ENCODE data around the gene ME2.

GRCh38 chr18:50955253-50955652, 76.3 kb downstream of the ME2 start:
- TF ChIP-seq, protein P1, sequence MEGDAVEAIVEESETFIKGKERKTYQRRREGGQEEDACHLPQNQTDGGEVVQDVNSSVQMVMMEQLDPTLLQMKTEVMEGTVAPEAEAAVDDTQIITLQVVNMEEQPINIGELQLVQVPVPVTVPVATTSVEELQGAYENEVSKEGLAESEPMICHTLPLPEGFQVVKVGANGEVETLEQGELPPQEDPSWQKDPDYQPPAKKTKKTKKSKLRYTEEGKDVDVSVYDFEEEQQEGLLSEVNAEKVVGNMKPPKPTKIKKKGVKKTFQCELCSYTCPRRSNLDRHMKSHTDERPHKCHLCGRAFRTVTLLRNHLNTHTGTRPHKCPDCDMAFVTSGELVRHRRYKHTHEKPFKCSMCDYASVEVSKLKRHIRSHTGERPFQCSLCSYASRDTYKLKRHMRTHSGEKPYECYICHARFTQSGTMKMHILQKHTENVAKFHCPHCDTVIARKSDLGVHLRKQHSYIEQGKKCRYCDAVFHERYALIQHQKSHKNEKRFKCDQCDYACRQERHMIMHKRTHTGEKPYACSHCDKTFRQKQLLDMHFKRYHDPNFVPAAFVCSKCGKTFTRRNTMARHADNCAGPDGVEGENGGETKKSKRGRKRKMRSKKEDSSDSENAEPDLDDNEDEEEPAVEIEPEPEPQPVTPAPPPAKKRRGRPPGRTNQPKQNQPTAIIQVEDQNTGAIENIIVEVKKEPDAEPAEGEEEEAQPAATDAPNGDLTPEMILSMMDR (IDR thresholded peaks at IDR 0.05), result no peak
- TF ChIP-seq POLR2A (IDR thresholded peaks at IDR 0.05), result no peak

All from stomach (tissue), 4 donors.